Muscle layer of duodenum (tissue), 2 donors: ENCODE measurements around the gene ETV3L.
"Not testable (repeated sequence)": the region's sequence is repeated elsewhere in the genome, so short reads cannot be mapped to it uniquely, and the experiment has no call there.

Source experiments
- H3K27ac ChIP-seq: one replicate; pipeline ENCODE4 v1.7.0; 2013; ENCODE audit warnings: mild to moderate bottlenecking, low read length
- H3K27me3 ChIP-seq: one replicate; pipeline ENCODE4 v1.7.0; 2013; ENCODE audit warnings: low read depth, mild to moderate bottlenecking, control low read depth, low read length
- H3K36me3 ChIP-seq, 2 donors: one replicate each; pipeline ENCODE4 v1.7.0; 2013; ENCODE audit warnings: low read length in 2 of 2, control low read depth in 1 of 2, mild to moderate bottlenecking in 1 of 2; ENCODE audit not compliant: insufficient read depth in 2 of 2, control insufficient read depth in 1 of 2
- H3K4me1 ChIP-seq, 2 donors: one replicate each; pipeline ENCODE4 v1.7.0; 2013; ENCODE audit warnings: low read length in 2 of 2, mild to moderate bottlenecking in 2 of 2, control low read depth in 1 of 2, moderate library complexity in 1 of 2; ENCODE audit not compliant: insufficient read depth in 2 of 2, control insufficient read depth in 1 of 2
- H3K4me3 ChIP-seq, 2 donors: one replicate each; pipeline ENCODE4 v1.7.0; 2013; ENCODE audit warnings: low read length in 2 of 2, low read depth in 1 of 2, mild to moderate bottlenecking in 1 of 2
- H3K9me3 ChIP-seq, 2 donors: one replicate each; pipeline ENCODE4 v1.7.0; 2013; ENCODE audit warnings: low read length in 2 of 2, control low read depth in 1 of 2, mild to moderate bottlenecking in 1 of 2; ENCODE audit not compliant: control insufficient read depth in 1 of 2
- donor health status: healthy.

The ETV3L gene

DNA sequence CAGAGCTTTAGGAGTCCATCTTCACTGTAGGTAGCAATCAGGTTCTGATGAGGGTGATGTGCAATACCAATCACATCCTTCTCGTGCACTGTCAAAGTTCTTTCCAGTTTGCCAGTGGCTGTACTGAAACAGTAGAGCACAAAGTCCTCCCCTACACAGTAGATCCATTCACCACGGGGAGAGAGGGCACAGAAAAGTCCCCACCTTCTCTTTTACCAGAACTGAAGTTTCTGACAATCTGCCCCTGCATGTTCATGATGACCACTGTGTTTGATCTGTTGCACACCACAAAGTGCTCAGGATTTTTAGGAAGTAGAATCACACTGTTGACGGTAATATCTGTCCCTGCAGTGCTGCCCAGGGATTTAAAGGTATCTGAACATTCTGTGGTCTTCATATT lies 40.4 kb downstream of the ETV3L start:
- not testable (repeated sequence) for H3K4me1 ChIP-seq, H3K27me3 ChIP-seq, H3K9me3 ChIP-seq

GRCh38 chr1:157056269-157056668 lies 43.3 kb downstream of the ETV3L start:
- H3K36me3 ChIP-seq = no peaks in the 10 kb centered on the region
- H3K27me3 ChIP-seq = no peaks in the 10 kb centered on the region
- peaks cover 0 to 4% of the 10 kb centered on the region in 2 donors for H3K9me3 ChIP-seq
- H3K4me3 ChIP-seq = no peak overlapping the region
- H3K27ac ChIP-seq = no peak overlapping the region
- H3K4me1 ChIP-seq = no peaks in the 10 kb centered on the region

More for the DNA sequence above, 40.4 kb downstream of the ETV3L start:
- H3K27ac ChIP-seq, H3K36me3 ChIP-seq, H3K4me3 ChIP-seq: not testable (repeated sequence)

- not testable (repeated sequence) for H3K27ac ChIP-seq, H3K36me3 ChIP-seq, H3K27me3 ChIP-seq, H3K4me1 ChIP-seq, H3K4me3 ChIP-seq, H3K9me3 ChIP-seq
These were observed 43.9 kb downstream of the ETV3L start for GRCh38 chr1:157055729-157056128.

GRCh38 chr1:157050836-157051235 lies 48.8 kb downstream of the ETV3L start:
- Histone ChIP-seq H3K27ac (no peak overlapping the region), H3K4me1 (no peaks in the 10 kb centered on the region), H3K4me3 (no peak overlapping the region), H3K9me3 (peaks cover 0 to 4% of the 10 kb centered on the region in 2 donors), H3K36me3 (no peaks in the 10 kb centered on the region), H3K27me3 (no peaks in the 10 kb centered on the region)

DNA sequence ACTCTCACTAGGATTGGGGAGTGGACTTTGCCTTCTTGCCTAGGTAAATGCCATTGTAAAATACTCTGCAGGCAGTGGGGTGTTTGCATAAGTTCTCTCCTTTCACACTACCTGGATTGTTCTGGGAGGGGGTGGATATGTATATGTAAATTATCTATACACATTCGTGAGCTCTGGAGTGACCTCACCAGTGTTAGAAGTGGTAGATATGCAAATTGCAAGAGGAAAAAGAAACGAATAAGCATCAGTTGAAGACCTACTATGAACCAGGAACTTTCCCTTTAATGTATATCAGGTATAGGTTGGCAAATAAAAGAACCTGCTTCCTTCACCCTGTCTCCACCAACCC lies 52.6 kb downstream of the ETV3L start:
- Histone ChIP-seq H3K27ac (no peak overlapping the region), H3K27me3 (no peaks in the 10 kb centered on the region), H3K4me1 (peaks cover 22 to 27% of the 10 kb centered on the region in 2 donors), H3K36me3 (no peaks in the 10 kb centered on the region), H3K4me3 (no peak overlapping the region), H3K9me3 (peaks cover 0 to under 1% of the 10 kb centered on the region in 2 donors)

GRCh38 chr1:157045250-157046218 lies 54.1 kb downstream of the ETV3L start, which contains the start of gene ARHGEF11:
TSS of gene ARHGEF11 (minus strand) at chr1:157045742. CDS start at chr1:157044330, 1,412 bp downstream.
- peak within 1 kb of the TSS; percentile 69 to 90 for H3K4me3 ChIP-seq
- peaks cover 27 to 32% of the 10 kb centered on the region in 2 donors for H3K4me1 ChIP-seq
- peak within 1 kb of the TSS; percentile 94 for H3K27ac ChIP-seq
- no peaks in the 10 kb centered on the region for H3K9me3 ChIP-seq
- H3K36me3 ChIP-seq = no peaks in the 10 kb centered on the region
- no peaks in the 10 kb centered on the region for H3K27me3 ChIP-seq

GRCh38 chr1:157044326-157044725 lies 55.3 kb downstream of the ETV3L start:
- H3K4me1 ChIP-seq = peaks cover 27 to 32% of the 10 kb centered on the region in 2 donors
- no peaks in the 10 kb centered on the region for H3K27me3 ChIP-seq
- H3K27ac ChIP-seq = peak overlapping the region; percentile 94
- H3K9me3 ChIP-seq = no peaks in the 10 kb centered on the region
- H3K36me3 ChIP-seq = no peaks in the 10 kb centered on the region
- H3K4me3 ChIP-seq = peak overlapping the region; percentile 69 to 90

- H3K4me3 ChIP-seq = peak overlapping the region; percentile 69 to 90
- no peaks in the 10 kb centered on the region for H3K36me3 ChIP-seq
- H3K27me3 ChIP-seq = no peaks in the 10 kb centered on the region
- peaks cover 27 to 32% of the 10 kb centered on the region in 2 donors for H3K4me1 ChIP-seq
- no peaks in the 10 kb centered on the region for H3K9me3 ChIP-seq
- H3K27ac ChIP-seq = no peak overlapping the region
These were observed 55.9 kb downstream of the ETV3L start for GRCh38 chr1:157043685-157044084.

DNA sequence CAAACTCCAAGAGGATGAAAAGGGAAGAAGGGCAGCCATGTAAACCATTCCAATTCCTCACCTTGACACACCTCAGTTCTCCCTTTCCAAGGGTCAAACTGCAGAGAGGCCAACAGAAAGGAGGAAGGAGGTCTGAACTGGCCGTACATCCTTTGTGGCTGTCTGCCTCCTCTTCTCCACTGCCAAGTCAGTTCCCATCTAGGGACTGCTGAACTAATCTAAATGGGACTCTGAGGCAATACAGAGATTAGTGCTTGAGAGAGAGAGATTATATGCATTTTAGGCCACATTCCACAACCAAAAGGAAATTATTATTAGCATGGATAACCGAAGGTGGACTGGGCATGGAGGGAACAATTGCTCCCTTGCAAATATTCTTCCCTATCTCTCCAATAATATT lies 56.8 kb downstream of the ETV3L start:
- peaks cover 27 to 32% of the 10 kb centered on the region in 2 donors for H3K4me1 ChIP-seq
- no peaks in the 10 kb centered on the region for H3K36me3 ChIP-seq
- peak overlapping the region; percentile 69 to 90 for H3K4me3 ChIP-seq
- no peaks in the 10 kb centered on the region for H3K9me3 ChIP-seq
- H3K27ac ChIP-seq = no peak overlapping the region
- H3K27me3 ChIP-seq = no peaks in the 10 kb centered on the region
